Cardiac ventricle fibroblast (primary cell): ENCODE results near the gene ELK1. TPM values are rescaled to one million over a fixed set of nuclear protein-coding genes. Genes with fewer than 3 reads are reported as not detected.

Experiments
- total RNA-seq: library from RNA; depleted of rRNA; stranded (reverse); fragments of >200 nt; gene quantifications from 2 replicates; pipeline ENCODE4 v1.2.3, GENCODE V29; 2015

Gene ELK1, protein sequence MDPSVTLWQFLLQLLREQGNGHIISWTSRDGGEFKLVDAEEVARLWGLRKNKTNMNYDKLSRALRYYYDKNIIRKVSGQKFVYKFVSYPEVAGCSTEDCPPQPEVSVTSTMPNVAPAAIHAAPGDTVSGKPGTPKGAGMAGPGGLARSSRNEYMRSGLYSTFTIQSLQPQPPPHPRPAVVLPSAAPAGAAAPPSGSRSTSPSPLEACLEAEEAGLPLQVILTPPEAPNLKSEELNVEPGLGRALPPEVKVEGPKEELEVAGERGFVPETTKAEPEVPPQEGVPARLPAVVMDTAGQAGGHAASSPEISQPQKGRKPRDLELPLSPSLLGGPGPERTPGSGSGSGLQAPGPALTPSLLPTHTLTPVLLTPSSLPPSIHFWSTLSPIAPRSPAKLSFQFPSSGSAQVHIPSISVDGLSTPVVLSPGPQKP
- 29.6 and 33.2 TPM in 2 replicates for total RNA-seq

DNA sequence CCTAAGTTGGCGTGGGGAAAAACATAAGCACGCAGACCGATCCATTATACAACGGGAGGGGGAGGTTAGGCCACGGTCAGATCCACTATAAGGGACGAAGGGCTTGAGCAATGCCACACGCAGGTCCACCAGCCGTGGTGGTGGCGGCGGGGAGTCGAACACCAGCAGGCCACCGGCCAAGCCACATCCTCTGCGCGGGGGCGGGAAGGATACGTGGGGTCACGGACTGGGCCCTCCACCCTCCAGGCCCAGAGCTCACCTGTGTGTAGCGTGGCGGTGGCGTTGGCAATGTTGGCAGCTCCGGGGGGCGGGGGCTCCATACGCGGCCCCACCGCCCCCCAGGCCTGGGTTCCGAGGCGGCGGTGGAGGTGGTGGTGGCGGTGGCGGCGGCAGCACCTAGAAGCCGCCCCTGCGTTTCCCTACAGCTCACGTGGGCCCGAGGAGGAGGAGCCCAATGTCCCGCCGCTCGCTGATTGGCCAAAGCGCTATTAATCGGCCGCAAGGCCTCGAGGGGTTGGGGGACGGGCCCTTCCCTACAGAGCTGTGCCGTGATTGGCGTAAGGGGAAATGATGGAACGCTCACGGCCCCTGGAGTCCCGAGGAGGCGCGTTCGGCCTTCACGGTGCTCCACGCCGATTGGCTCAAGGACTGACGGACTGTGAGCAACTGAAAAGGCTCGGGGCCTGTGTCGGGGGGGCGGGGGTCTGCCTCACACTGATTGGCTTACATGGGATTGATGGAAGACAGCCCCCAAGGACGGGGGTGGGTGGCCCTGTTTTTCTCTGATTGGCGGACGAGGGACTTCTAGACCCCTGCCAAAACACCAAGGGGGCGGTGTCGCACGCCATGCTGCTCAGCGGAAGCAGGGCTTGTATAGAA, at the start of gene ELK1:
TSS of gene ELK1 (minus strand) at position 400 of the 879 bp plus-strand sequence. CDS start 9,122 bp downstream, outside the sequence.

DNA sequence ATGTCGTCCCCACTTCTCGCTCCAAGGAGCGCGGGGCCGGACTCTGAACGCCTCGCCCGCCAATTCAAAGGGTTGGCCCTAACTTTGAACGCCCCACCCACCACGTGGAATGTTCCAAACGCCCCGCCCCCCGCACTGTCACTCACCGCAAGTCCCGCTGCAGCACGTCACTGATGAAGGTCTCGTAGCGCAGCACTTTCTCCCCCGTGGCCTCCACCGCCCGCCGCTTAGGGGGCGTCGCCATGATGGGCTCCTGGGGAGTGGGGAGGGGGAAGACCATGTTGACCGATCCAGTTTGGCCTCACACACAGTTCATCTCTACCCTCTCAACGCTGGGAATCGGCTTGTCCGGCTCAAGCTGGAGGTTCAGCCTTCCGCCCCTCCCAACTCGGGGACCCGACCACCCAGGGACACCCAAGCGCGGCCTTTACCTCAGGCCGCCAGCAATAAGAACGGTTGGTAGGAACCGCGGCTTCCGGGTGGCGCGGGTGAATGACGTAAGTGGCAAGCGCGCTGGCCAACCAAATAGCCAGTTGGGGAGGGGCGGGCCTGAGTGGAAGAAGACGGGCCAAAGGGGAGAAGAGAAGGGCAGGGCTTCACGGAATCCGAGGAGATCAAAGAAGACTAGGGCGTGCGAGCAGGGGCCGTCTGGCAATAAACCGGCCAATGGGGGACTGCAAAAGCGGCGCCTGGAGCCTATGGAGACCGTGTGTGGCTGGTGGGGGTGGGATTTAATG, 8.5 kb upstream of the ELK1 start, which contains the start of gene UXT:
TSS of gene UXT (minus strand) at position 497 of the 737 bp plus-strand sequence. CDS start at position 244, 253 bp downstream.

GRCh38 chrX:47629419-47630200, 20.8 kb downstream of the ELK1 start, which contains the start of gene CFP:
Gene CFP (minus strand): TSS chrX:47629930. CDS start chrX:47629844, 86 bp downstream.

DNA sequence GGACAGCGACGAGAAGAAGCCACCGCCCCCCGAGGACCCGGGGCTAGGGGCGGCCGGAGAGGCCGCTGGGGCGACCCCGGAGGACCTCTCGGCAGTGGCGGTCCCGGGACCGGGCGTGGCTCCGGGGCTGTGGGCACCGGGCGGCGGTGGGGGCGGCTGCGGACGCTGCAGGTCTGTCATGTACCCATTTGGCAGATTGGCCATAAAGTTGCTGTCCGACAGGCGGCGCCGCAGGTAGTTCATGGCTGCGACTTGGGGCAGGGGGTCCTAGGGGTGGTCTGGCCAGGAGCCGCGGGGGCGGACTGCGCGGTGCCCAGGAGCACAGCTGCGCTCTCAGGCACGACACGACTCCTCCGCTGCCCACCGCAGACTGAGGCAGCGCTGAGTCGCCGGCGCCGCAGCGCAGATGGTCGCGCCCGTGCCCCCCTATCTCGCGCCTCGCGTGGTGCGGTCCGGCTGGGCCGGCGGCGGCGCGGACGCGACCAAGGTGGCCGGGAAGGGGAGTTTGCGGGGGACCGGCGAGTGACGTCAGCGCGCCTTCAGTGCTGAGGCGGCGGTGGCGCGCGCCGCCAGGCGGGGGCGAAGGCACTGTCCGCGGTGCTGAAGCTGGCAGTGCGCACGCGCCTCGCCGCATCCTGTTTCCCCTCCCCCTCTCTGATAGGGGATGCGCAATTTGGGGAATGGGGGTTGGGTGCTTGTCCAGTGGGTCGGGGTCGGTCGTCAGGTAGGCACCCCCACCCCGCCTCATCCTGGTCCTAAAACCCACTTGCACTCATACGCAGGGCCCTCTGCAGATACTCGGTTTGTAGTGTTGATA, 30.7 kb downstream of the ELK1 start, which contains the start of gene SYN1:
TSS of gene SYN1 (minus strand) at position 372 of the 817 bp plus-strand sequence. CDS start at position 243, 129 bp downstream.

Other genes with a start within 250 kb of the ELK1 start
- 4.7 and 5.3 TPM in 2 replicates for gene ZNF41, start 167.3 kb downstream of the ELK1 start, total RNA-seq
- gene ARAF, start 89.4 kb downstream of the ELK1 start, total RNA-seq = 27.8 and 29.9 TPM in 2 replicates
- 6,558 and 6,881 TPM in 2 replicates for gene TIMP1, start 68.1 kb downstream of the ELK1 start, total RNA-seq
- 1.3 and 1.7 TPM in 2 replicates for gene SYN1, start 30.7 kb downstream of the ELK1 start, total RNA-seq
- gene CFP, start 20.6 kb downstream of the ELK1 start, total RNA-seq = 0.06 and 0.20 TPM in 2 replicates
- gene UXT, start 8.6 kb upstream of the ELK1 start, total RNA-seq = 70.2 and 90.3 TPM in 2 replicates
- gene ZNF81, start 186.3 kb upstream of the ELK1 start, total RNA-seq = 4.4 and 4.6 TPM in 2 replicates